GM20431 (cell line): ENCODE results near the gene ELMOD3.
"Not testable (repeated sequence)": the region's sequence is repeated elsewhere in the genome, so short reads cannot be mapped to it uniquely, and the experiment has no call there.

Source experiments
- in situ Hi-C: fragments of 300-500 bp; cut with MseI, MboI; formaldehyde crosslinking; loops from one replicate; pipeline ENCODE4 v1.15.0; 2020; ENCODE audit warnings: low sequenced_read_pairs; ENCODE audit not compliant: unreplicated experiment

Gene ELMOD3

GRCh38 chr2:85398426-85399182, 44.0 kb downstream of the ELMOD3 start:
- in situ Hi-C loops: no loop called here

GRCh38 chr2:85399183-85399455, 44.5 kb downstream of the ELMOD3 start:
- in situ Hi-C loops: no loop called here

- in situ Hi-C loops: no loop called here
Measured at GRCh38 chr2:85400023-85400422, 45.5 kb downstream of the ELMOD3 start.

- in situ Hi-C loops: no loop called here
Measured at GRCh38 chr2:85400541-85401463, 46.2 kb downstream of the ELMOD3 start.

GRCh38 chr2:85401464-85401805, 46.9 kb downstream of the ELMOD3 start:
- in situ Hi-C loops: no loop called here

- in situ Hi-C loops: no loop called here
Measured at GRCh38 chr2:85401844-85402243, 47.3 kb downstream of the ELMOD3 start.

- in situ Hi-C loops: no loop called here
Measured at GRCh38 chr2:85405201-85406059, 50.9 kb downstream of the ELMOD3 start.

- in situ Hi-C loops: no loop called here
Measured at GRCh38 chr2:85409845-85410583, 55.4 kb downstream of the ELMOD3 start, which contains the start of gene CAPG. TSS of gene CAPG (minus strand) at chr2:85410366. CDS start at chr2:85402145, 8,221 bp downstream.

GRCh38 chr2:85410584-85411404, 56.2 kb downstream of the ELMOD3 start:
- in situ Hi-C loops: no loop called here

- in situ Hi-C loops: no loop called here
Measured at GRCh38 chr2:85411405-85411748, 56.8 kb downstream of the ELMOD3 start.

- in situ Hi-C loops: no loop called here
Measured at GRCh38 chr2:85413592-85414420, 59.2 kb downstream of the ELMOD3 start.

GRCh38 chr2:85414421-85414759, 59.8 kb downstream of the ELMOD3 start:
- in situ Hi-C loops: not testable (repeated sequence)

GRCh38 chr2:85414761-85415553, 60.4 kb downstream of the ELMOD3 start:
- in situ Hi-C loops: no loop called here

- in situ Hi-C loops: no loop called here
Measured at GRCh38 chr2:85415980-85416650, 61.5 kb downstream of the ELMOD3 start.

GRCh38 chr2:85418132-85419008, 63.8 kb downstream of the ELMOD3 start, which contains the start of gene SH2D6:
TSS of gene SH2D6 (plus strand) at chr2:85418714. CDS start at chr2:85429466, 10,752 bp downstream.
- in situ Hi-C loops: no loop called here
